Measurements from ENCODE around the gene YDJC.

Gene YDJC

GRCh38 chr22:21659864-21660525, 30.2 kb upstream of the YDJC start:
- no peak for TF ChIP-seq CTCF (IDR thresholded peaks at IDR 0.05; ENCODE audit: insufficient read depth, missing control alignments)
- DNase-seq (ENCODE audit: insufficient read length, low spot score) (no peak), FAIRE-seq (no peak)

GRCh38 chr22:21657360-21658032, 27.7 kb upstream of the YDJC start:
- FAIRE-seq (no peak), DNase-seq (ENCODE audit: insufficient read length, low spot score) (peak; percentile 99)
- no peak for TF ChIP-seq CTCF (IDR thresholded peaks at IDR 0.05; ENCODE audit: insufficient read depth, missing control alignments)

GRCh38 chr22:21657020-21657359, 27.2 kb upstream of the YDJC start:
- no peak for FAIRE-seq
- no peak for TF ChIP-seq CTCF (IDR thresholded peaks at IDR 0.05; ENCODE audit: insufficient read depth, missing control alignments)

GRCh38 chr22:21652547-21653545, 23.0 kb upstream of the YDJC start:
- DNase-seq (ENCODE audit: insufficient read length, low spot score) (no peak), FAIRE-seq (no peak)
- no peak for TF ChIP-seq CTCF (IDR thresholded peaks at IDR 0.05; ENCODE audit: insufficient read depth, missing control alignments)

More at GRCh38 chr22:21657020-21657359, 27.2 kb upstream of the YDJC start:
- no peak for DNase-seq (ENCODE audit: insufficient read length, low spot score)

GRCh38 chr22:21652010-21652546, 22.3 kb upstream of the YDJC start:
- TF ChIP-seq CTCF (IDR thresholded peaks at IDR 0.05; ENCODE audit: insufficient read depth, missing control alignments), result no peak
- FAIRE-seq, result no peak
- DNase-seq (ENCODE audit: insufficient read length, low spot score), result peak; percentile 98

GRCh38 chr22:21651521-21652009, 21.7 kb upstream of the YDJC start:
- DNase-seq (ENCODE audit: insufficient read length, low spot score), result no peak
- no peak for TF ChIP-seq CTCF (IDR thresholded peaks at IDR 0.05; ENCODE audit: insufficient read depth, missing control alignments)
- no peak for FAIRE-seq

All from D721Med (cell line).